SK-N-SH treated with all-trans-retinoic acid at 6 μM for 48 hours (cell line): ENCODE measurements around the gene PAQR9.

Experiments used
- ATAC-seq: fragments of 200-7000 bp; cut with Tn5 transposase; 3 replicates; pipeline ENCODE4 v1.9.1; 2020; ENCODE audit warnings: mild to moderate bottlenecking, moderate library complexity
- ARNTL ChIP-seq: fragments of 450-650 bp; formaldehyde crosslinking; IDR thresholded peaks from 2 replicates; pipeline ENCODE4 v1.5.0; 2020; ENCODE audit warnings: low read depth, mild to moderate bottlenecking, moderate library complexity, borderline replicate concordance
- CSRNP3 ChIP-seq: fragments of 250-450 bp; sonication (Bioruptor Pico); IDR thresholded peaks from 2 replicates; pipeline ENCODE4 v1.5.1; 2021; ENCODE audit warnings: mild to moderate bottlenecking, moderate library complexity
- ESRRG ChIP-seq: fragments of 250-450 bp; sonication (Bioruptor Pico); IDR thresholded peaks from 2 replicates; pipeline ENCODE4 v1.6.1; 2021; ENCODE audit warnings: mild to moderate bottlenecking
- GLIS3 ChIP-seq: fragments of 250-450 bp; sonication (Bioruptor Pico); IDR thresholded peaks from 2 replicates; pipeline ENCODE4 v1.5.0; 2020; ENCODE audit warnings: mild to moderate bottlenecking, moderate library complexity
- ISL1 ChIP-seq: fragments of 250-450 bp; sonication (Bioruptor Pico); IDR thresholded peaks from 2 replicates; pipeline ENCODE4 v2.1.2; 2022; ENCODE audit warnings: mild to moderate bottlenecking, moderate library complexity
- OSR1 ChIP-seq: fragments of 250-450 bp; sonication (Bioruptor Pico); IDR thresholded peaks from 2 replicates; pipeline ENCODE4 v1.8.0; 2022; ENCODE audit warnings: moderate library complexity, mild to moderate bottlenecking, inconsistent platforms
- PATZ1 ChIP-seq: fragments of 250-450 bp; sonication (Bioruptor Pico); IDR thresholded peaks from 2 replicates; pipeline ENCODE4 v1.8.0; 2020; ENCODE audit warnings: mild to moderate bottlenecking, moderate library complexity, borderline replicate concordance
- POU6F1 ChIP-seq: fragments of 250-450 bp; sonication (Bioruptor Pico); IDR thresholded peaks from 2 replicates; pipeline ENCODE4 v1.8.0; 2021; ENCODE audit warnings: low read depth, mild to moderate bottlenecking, moderate library complexity, borderline replicate concordance
- PPARA ChIP-seq: fragments of 250-450 bp; sonication (Bioruptor Pico); IDR thresholded peaks from 2 replicates; pipeline ENCODE4 v1.5.0; 2020; ENCODE audit warnings: mild to moderate bottlenecking, borderline replicate concordance
- RARB ChIP-seq: fragments of 250-450 bp; sonication (Bioruptor Pico); IDR thresholded peaks from 2 replicates; pipeline ENCODE4 v1.8.0; 2021; ENCODE audit warnings: mild to moderate bottlenecking, moderate library complexity
- SNAI2 ChIP-seq: fragments of 250-450 bp; sonication (Bioruptor Pico); IDR thresholded peaks from 2 replicates; pipeline ENCODE4 v1.5.0; 2020; ENCODE audit warnings: mild to moderate bottlenecking, moderate library complexity
- TCF4 ChIP-seq: fragments of 250-450 bp; sonication (Bioruptor Pico); IDR thresholded peaks from 2 replicates; pipeline ENCODE4 v1.8.0; 2021; ENCODE audit warnings: mild to moderate bottlenecking, moderate library complexity, borderline replicate concordance
- TSHZ2 ChIP-seq: fragments of 250-450 bp; sonication (Bioruptor Pico); IDR thresholded peaks from 2 replicates; pipeline ENCODE4 v1.5.0; 2020; ENCODE audit warnings: mild to moderate bottlenecking, moderate library complexity
- ZFP3 ChIP-seq: fragments of 250-450 bp; sonication (Bioruptor Pico); IDR thresholded peaks from 2 replicates; pipeline ENCODE4 v1.5.0; 2020; ENCODE audit warnings: mild to moderate bottlenecking, moderate library complexity
- ZNF70 ChIP-seq: fragments of 450-650 bp; formaldehyde crosslinking; IDR thresholded peaks from 2 replicates; pipeline ENCODE4 v1.5.0; 2020; ENCODE audit warnings: mild to moderate bottlenecking, moderate library complexity
- ZNF8 ChIP-seq: fragments of 450-650 bp; formaldehyde crosslinking; IDR thresholded peaks from 2 replicates; pipeline ENCODE4 v1.5.0; 2020; ENCODE audit warnings: mild to moderate bottlenecking, moderate library complexity
- TF ChIP-seq, protein P1 (sequence below): fragments of 250-450 bp; sonication (Bioruptor Pico); IDR thresholded peaks from 2 replicates; pipeline ENCODE4 v1.5.1; 2020; ENCODE audit warnings: low read depth, mild to moderate bottlenecking, moderate library complexity

Gene PAQR9

DNA sequence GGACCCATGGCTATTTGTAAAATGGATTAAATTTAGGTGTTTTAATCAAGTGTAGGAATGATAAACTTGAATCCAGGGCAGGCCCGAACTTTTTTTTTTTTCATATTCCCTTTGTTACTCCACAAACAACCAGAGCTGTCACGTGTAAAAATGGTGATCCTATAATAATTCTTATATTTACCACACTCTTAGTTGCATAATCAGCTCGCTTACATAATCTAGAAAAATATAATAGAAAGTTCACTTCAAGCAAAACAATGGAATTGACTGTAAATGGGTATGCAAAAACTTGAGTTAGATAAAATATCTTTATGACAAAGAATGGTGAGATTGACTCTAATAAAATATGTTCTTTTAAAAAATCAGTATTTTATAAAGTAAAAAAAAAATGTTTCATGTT is 2.1 kb upstream of the PAQR9 start:
- TF ChIP-seq TSHZ2 (no peak), TCF4 (CRISPR knock-in tag) (no peak), POU6F1 (CRISPR knock-in tag) (no peak), ISL1 (CRISPR knock-in tag) (no peak), ZNF8 (no peak), GLIS3 (no peak), CSRNP3 (CRISPR knock-in tag) (no peak), PPARA (CRISPR knock-in tag) (no peak), ESRRG (CRISPR knock-in tag) (no peak), SNAI2 (CRISPR knock-in tag) (no peak), ZFP3 (CRISPR knock-in tag) (no peak), OSR1 (CRISPR knock-in tag) (no peak), RARB (CRISPR knock-in tag) (no peak)
- TF ChIP-seq, protein P1, sequence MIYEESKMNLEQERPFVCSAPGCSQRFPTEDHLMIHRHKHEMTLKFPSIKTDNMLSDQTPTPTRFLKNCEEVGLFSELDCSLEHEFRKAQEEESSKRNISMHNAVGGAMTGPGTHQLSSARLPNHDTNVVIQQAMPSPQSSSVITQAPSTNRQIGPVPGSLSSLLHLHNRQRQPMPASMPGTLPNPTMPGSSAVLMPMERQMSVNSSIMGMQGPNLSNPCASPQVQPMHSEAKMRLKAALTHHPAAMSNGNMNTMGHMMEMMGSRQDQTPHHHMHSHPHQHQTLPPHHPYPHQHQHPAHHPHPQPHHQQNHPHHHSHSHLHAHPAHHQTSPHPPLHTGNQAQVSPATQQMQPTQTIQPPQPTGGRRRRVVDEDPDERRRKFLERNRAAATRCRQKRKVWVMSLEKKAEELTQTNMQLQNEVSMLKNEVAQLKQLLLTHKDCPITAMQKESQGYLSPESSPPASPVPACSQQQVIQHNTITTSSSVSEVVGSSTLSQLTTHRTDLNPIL (CRISPR knock-in tag): no peak
- no peak for ATAC-seq

GRCh38 chr3:142963234-142963515 is 299 bp downstream of the PAQR9 start:
- ATAC-seq: peak; percentile 41
- TF ChIP-seq ZFP3 (CRISPR knock-in tag) (no peak), TSHZ2 (no peak)

- TF ChIP-seq TSHZ2 (no peak), GLIS3 (no peak)
- no peak; the same call in 2 of the 3 replicates for ATAC-seq
Measured at GRCh38 chr3:142962520-142963233, 797 bp downstream of the PAQR9 start.

DNA sequence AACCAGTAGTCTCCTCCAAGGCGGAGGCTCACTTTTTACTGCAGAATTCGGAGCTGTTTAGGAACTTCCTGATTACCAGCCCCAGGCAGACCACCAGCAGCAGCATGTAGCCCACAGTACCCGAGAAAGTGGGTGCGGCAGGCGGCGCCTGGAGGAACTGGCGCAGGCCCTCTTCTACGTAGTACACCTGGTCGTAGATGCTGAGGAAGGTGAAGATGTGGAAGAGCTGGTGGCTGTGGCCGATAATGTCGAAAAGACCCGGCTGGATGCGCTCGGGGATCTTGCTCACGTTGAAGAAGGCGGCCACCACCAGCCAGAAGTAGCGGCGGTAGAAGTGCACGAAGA is 1.3 kb downstream of the PAQR9 start:
- no peak for ATAC-seq
- TF ChIP-seq SNAI2 (CRISPR knock-in tag) (no peak), ARNTL (CRISPR knock-in tag) (no peak), RARB (CRISPR knock-in tag) (no peak), POU6F1 (CRISPR knock-in tag) (no peak), ZNF8 (no peak), ZNF70 (CRISPR knock-in tag) (no peak), ISL1 (CRISPR knock-in tag) (no peak), ESRRG (CRISPR knock-in tag) (no peak), PATZ1 (CRISPR knock-in tag) (no peak)
